CD14-positive monocyte (primary cell): ENCODE measurements around the gene SFTPB. TPM values are rescaled to one million over a fixed set of nuclear protein-coding genes. Genes with fewer than 3 reads are reported as not detected.

ENCODE experiments used
- DNase-seq, 3 donors: peaks; one replicate each; pipeline ENCODE4 v3.0.0-alpha.2; 2011 to 2022
- H2AFZ ChIP-seq: 2 replicates; pipeline ENCODE4 v1.6.0; 2012; ENCODE audit warnings: mild to moderate bottlenecking, low read depth, low read length, inconsistent platforms; ENCODE audit not compliant: insufficient read depth, poor library complexity, severe bottlenecking
- H3K27ac ChIP-seq, 2 donors: 1 replicate in 1 of 2; 2 replicates in 1 of 2; pipeline ENCODE4 v1.5.1; 2012 to 2013; ENCODE audit warnings: low read length in 2 of 2, control low read depth in 1 of 2, inconsistent platforms in 1 of 2, low read depth in 1 of 2, mild to moderate bottlenecking in 1 of 2
- H3K27me3 ChIP-seq, 2 donors: one replicate each; pipeline versions ENCODE4 v1.6.0 to v1.6.1; 2011 to 2013; ENCODE audit warnings: low read length in 2 of 2; ENCODE audit not compliant: control insufficient read depth in 2 of 2, insufficient read depth in 2 of 2
- H3K36me3 ChIP-seq, 2 donors: replicated peaks in 1 of 2; 1 replicate in 1 of 2; 2 replicates in 1 of 2; pipeline versions ENCODE4 v1.5.1 to v1.6.1; 2012 to 2013; ENCODE audit warnings: low read length in 2 of 2, control low read depth in 1 of 2, inconsistent platforms in 1 of 2, mild to moderate bottlenecking in 1 of 2; ENCODE audit not compliant: insufficient read depth in 2 of 2, control insufficient read depth in 1 of 2
- H3K4me1 ChIP-seq, 2 donors: 1 replicate in 1 of 2; 2 replicates in 1 of 2; pipeline versions ENCODE4 v1.5.1 to v1.6.1; 2012 to 2013; ENCODE audit warnings: low read length in 2 of 2, control low read depth in 1 of 2, inconsistent platforms in 1 of 2, mild to moderate bottlenecking in 1 of 2, moderate library complexity in 1 of 2; ENCODE audit not compliant: insufficient read depth in 2 of 2, control insufficient read depth in 1 of 2
- H3K4me2 ChIP-seq: replicated peaks from 2 replicates; pipeline ENCODE3; 2012; ENCODE audit warnings: low read length, moderate library complexity, mild to moderate bottlenecking; ENCODE audit not compliant: poor library complexity, severe bottlenecking; ENCODE audit errors: extremely low read depth
- H3K4me3 ChIP-seq, 3 experiments: fragments of 200-600 bp in 1 of 3; sonication (generic) in 1 of 3; replicated peaks in 1 of 3; 1 replicate in 2 of 3; 2 replicates in 1 of 3; pipeline ENCODE4 v1.5.1; 2011 to 2013; ENCODE audit warnings: low read length in 3 of 3, mild to moderate bottlenecking in 3 of 3, control low read depth in 2 of 3, low read depth in 2 of 3, inconsistent platforms in 1 of 3, moderate library complexity in 1 of 3
- H3K79me2 ChIP-seq: 2 replicates; pipeline ENCODE4 v1.6.0; 2012; ENCODE audit warnings: mild to moderate bottlenecking, control low read depth, inconsistent platforms, low read length, moderate library complexity; ENCODE audit not compliant: insufficient read depth
- H3K9ac ChIP-seq: 2 replicates; pipeline ENCODE4 v1.6.0; 2017; ENCODE audit warnings: low read length, mild to moderate bottlenecking; ENCODE audit not compliant: insufficient read depth, poor library complexity, severe bottlenecking
- H3K9me3 ChIP-seq, 2 donors: replicated peaks in 1 of 2; 1 replicate in 1 of 2; 2 replicates in 1 of 2; pipeline versions ENCODE4 v1.5.1 to v1.6.1; 2012 to 2013; ENCODE audit warnings: low read length in 2 of 2, control low read depth in 1 of 2; ENCODE audit not compliant: control insufficient read depth in 1 of 2, insufficient read depth in 1 of 2
- H4K20me1 ChIP-seq: 2 replicates; pipeline ENCODE4 v1.6.0; 2012; ENCODE audit warnings: mild to moderate bottlenecking, low read length, control low read depth, moderate library complexity; ENCODE audit not compliant: insufficient read depth
- H3K27ac Mint-ChIP-seq, 7 donors: one replicate each; pipeline ENCODE4 v1.8.0; 2020; ENCODE audit warnings: mild to moderate bottlenecking in 7 of 7, mixed read lengths in 7 of 7, moderate library complexity in 6 of 7, inconsistent platforms in 2 of 7
- H3K27me3 Mint-ChIP-seq, 3 donors: one replicate each; pipeline ENCODE4 v1.8.0; 2021 to 2022; ENCODE audit warnings: low read depth in 3 of 3, mild to moderate bottlenecking in 3 of 3, mixed read lengths in 3 of 3, moderate library complexity in 3 of 3, inconsistent platforms in 1 of 3
- H3K36me3 Mint-ChIP-seq, 2 donors: one replicate each; pipeline ENCODE4 v1.8.0; 2020; ENCODE audit warnings: mixed read lengths in 2 of 2, inconsistent platforms in 1 of 2, mild to moderate bottlenecking in 1 of 2
- H3K4me1 Mint-ChIP-seq: one replicate; pipeline ENCODE4 v1.8.0; 2020; ENCODE audit warnings: mild to moderate bottlenecking, mixed read lengths
- H3K4me3 Mint-ChIP-seq, 2 donors: one replicate each; pipeline ENCODE4 v1.8.0; 2020; ENCODE audit warnings: mild to moderate bottlenecking in 2 of 2, mixed read lengths in 2 of 2, moderate library complexity in 1 of 2
- H3K9me3 Mint-ChIP-seq, 7 donors: one replicate each; pipeline ENCODE4 v1.8.0; 2020 to 2022; ENCODE audit warnings: mixed read lengths in 7 of 7, mild to moderate bottlenecking in 6 of 7, moderate library complexity in 6 of 7, inconsistent platforms in 2 of 7
- CTCF ChIP-seq: fragments of 200-600 bp; IDR thresholded peaks from one replicate; pipeline ENCODE4 v1.8.0; 2022; ENCODE audit warnings: antibody characterized with exemption, mild to moderate bottlenecking
- WGBS: methylation state at CpG from one replicate; pipeline ENCODE4 v1.1.5; 2013; ENCODE audit warnings: missing lambda C conversion rate; ENCODE audit not compliant: insufficient coverage; 5-methylcytosine and 5-hydroxymethylcytosine counted together
- intact Hi-C, 2 donors: fragments of 100-400 bp; cut with micrococcal nuclease; formaldehyde crosslinking; loops; one replicate each; pipeline versions ENCODE4 v1.15.0 to v1.15.1; 2023
- polyA plus RNA-seq, 3 donors: library from polyadenylated mRNA; depleted of rRNA in 1 of 3; unstranded in 2 of 3; stranded (reverse) in 1 of 3; fragments of 300-500 nt in 2 of 3; fragments of >200 nt in 1 of 3; fragmentation: Illumina TruSeq in 2 of 3; gene quantifications; 1 replicate in 2 of 3; 2 replicates in 1 of 3; pipeline ENCODE4 v1.2.3, GENCODE V29; 2012 to 2021

The SFTPB gene
- polyA plus RNA-seq, 3 donors = 0.18 to 0.47 TPM; not detected in 1

GRCh38 chr2:85699325-85699724 lies 31.3 kb upstream of the SFTPB start:
- H3K9me3 Mint-ChIP-seq = peaks cover 0 to 4% (median 2%) of the 10 kb centered on the region in 7 donors
- peak overlapping the region in 6 of 7 donors; percentile 86 to 98 (median 95) for H3K27ac Mint-ChIP-seq
- peak overlapping the region in 1 of 2 donors; percentile 3 for H3K4me3 Mint-ChIP-seq
- Histone ChIP-seq H3K9me3 (no peaks in the 10 kb centered on the region), H4K20me1 (no peaks in the 10 kb centered on the region), H3K27me3 (no peaks in the 10 kb centered on the region), H2AFZ (no peak overlapping the region), H3K36me3 (no peaks in the 10 kb centered on the region), H3K4me2 (peak overlapping the region; percentile 75), H3K4me3 (peak overlapping the region in 1 of 3 experiments; percentile 67), H3K27ac (peak overlapping the region; percentile 91 to 93), H3K79me2 (peaks cover 12% of the 10 kb centered on the region), H3K4me1 (peaks cover 99 to 100% of the 10 kb centered on the region in 2 donors), H3K9ac (no peak overlapping the region)
- peaks cover 5% of the 10 kb centered on the region in 2 donors for H3K36me3 Mint-ChIP-seq
- TF ChIP-seq CTCF = no peak
- peaks cover 0 to 2% (median 0%) of the 10 kb centered on the region in 3 donors for H3K27me3 Mint-ChIP-seq
- DNase-seq = no peak
- intact Hi-C loops = no loop called here
- WGBS = no CpG with 5 or more reads among the region's 1 CpG
- peaks cover 84% of the 10 kb centered on the region for H3K4me1 Mint-ChIP-seq

DNA sequence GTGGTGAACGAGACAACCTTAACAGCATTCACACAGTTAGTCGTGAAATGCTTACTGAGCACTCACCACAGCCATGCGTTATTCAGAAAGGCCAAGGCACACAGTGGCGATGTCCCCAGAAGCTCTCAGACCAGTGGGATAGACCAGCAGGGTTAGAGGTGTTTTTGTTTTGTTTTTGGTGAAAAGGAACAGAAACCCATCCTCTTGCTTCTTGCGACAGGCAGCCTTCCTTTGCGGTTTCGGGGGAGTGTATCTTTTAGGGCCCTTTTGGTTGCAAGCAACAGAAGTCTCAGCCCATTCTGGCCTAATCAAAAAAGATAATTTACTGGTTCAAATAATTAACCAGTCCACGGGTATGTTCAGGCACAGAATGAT lies 30.9 kb upstream of the SFTPB start:
- peaks cover 99 to 100% of the 10 kb centered on the region in 2 donors for H3K4me1 ChIP-seq
- Mint-ChIP-seq H3K4me3 (peak overlapping the region; percentile 66 to 78), H3K4me1 (peaks cover 83% of the 10 kb centered on the region), H3K27me3 (peaks cover 0 to 2% (median 0%) of the 10 kb centered on the region in 3 donors), H3K36me3 (peaks cover 5% of the 10 kb centered on the region in 2 donors), H3K27ac (peak overlapping the region in 6 of 7 donors; percentile 93 to 98 (median 95)), H3K9me3 (peaks cover 0 to 4% (median 2%) of the 10 kb centered on the region in 7 donors)
- no peaks in the 10 kb centered on the region for H3K9me3 ChIP-seq
- DNase-seq = peak; percentile 60 to 83 (median 70)
- peak overlapping the region; percentile 63 for H2AFZ ChIP-seq
- intact Hi-C loops = no loop called here
- no peak for TF ChIP-seq CTCF
- no CpG with 5 or more reads among the region's 8 CpGs for WGBS
- H3K27me3 ChIP-seq = no peaks in the 10 kb centered on the region
- peak overlapping the region; percentile 62 for H3K9ac ChIP-seq
- peak overlapping the region in 2 of 3 experiments; percentile 4 to 67 for H3K4me3 ChIP-seq
- H3K4me2 ChIP-seq = peak overlapping the region; percentile 75
- H4K20me1 ChIP-seq = no peaks in the 10 kb centered on the region
- H3K27ac ChIP-seq = peak overlapping the region; percentile 91 to 93
- no peaks in the 10 kb centered on the region for H3K36me3 ChIP-seq
- H3K79me2 ChIP-seq = peaks cover 12% of the 10 kb centered on the region
